NCI-H128 (cell line): ENCODE data around the gene GCAT.
A peak's percentile ranks its signal among the peaks of the same experiment; 100 is the strongest.

Source experiments
- DNase-seq: peaks from one replicate; lab custom pipeline; 2025; ENCODE audit not compliant: unreplicated experiment; lab: John Stamatoyannopoulos, UW

The GCAT gene

DNA sequence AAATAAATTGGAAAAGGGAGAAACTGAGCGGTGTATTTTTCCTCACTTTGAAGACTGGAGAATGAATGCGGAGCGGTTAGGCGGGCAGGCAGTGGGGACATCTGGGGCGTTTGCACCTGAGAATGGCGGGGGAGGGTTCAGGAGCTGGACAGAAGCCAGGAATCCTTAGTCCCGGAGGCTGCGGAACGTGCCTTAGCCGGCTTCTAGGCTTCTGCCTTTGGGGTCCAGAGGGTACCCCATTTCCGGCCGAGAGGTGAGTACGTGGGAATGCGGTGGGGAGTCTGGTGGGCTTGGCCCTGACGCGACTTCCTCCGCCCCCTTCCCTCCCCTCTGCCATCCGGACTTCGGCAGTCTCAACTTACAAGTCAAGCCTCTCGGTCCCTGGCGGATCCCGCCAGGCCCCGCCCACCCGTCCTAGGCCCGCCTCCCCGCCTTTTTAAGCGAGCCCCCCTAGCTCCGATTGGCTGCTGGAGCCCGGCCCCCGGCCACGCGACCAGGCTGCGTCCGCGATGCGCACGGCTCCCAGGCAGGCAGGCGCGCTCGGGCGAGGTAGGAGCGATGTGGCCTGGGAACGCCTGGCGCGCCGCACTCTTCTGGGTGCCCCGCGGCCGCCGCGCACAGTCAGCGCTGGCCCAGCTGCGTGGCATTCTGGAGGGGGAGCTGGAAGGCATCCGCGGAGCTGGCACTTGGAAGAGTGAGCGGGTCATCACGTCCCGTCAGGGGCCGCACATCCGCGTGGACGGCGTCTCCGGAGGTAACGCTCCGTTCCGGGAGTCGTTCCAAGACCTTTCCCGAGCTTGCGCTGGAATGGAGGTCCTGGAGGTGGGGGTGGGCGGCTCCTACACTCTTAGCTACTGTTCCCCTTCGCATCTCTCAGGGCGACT is at the start of gene GCAT:
Gene GCAT (plus strand): TSS at position 525 of the 884 bp plus-strand sequence. CDS start 34 bp downstream, at position 559.
- peak; percentile 68 for DNase-seq

DNA sequence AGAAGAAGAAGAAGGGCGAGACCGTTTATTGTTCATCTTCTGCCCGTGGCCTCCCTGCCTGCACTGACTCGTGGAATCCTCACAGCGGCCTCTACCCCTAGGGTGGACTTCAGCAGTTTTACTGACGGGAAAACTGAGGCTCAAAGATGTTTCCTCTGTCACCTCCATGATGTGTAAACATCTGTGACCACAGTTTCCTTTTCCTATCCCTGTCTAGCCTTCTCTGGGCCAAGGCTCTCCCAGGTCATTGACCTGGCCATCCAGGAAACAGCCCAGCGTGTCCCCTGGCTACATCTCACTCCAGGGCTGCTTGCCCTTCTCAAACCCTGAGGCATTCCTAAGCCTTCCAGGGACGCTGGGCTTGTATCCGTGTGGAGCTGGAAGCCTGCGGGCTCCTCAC is 49.0 kb upstream of the GCAT start:
- DNase-seq = no peak

DNA sequence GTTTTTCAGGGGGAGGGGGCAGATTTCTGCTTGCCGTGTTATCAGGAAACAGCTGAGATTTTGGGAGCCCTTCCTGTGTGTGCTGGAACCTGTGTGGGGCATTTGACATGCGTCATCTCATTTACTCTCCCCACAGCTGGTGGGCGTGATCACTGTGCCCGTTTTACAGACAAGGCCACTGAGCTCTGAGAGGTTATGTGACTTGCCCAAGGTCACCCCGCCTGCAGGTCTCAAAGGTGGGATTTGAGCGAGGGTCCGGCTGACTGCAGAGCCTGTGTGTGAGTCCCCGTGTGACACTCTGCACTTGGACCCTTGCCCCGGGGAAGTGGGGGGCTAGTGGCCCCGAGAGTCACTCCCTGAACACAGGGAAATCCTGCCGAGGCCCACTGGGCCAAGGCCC is 48.5 kb upstream of the GCAT start:
- DNase-seq = no peak

DNA sequence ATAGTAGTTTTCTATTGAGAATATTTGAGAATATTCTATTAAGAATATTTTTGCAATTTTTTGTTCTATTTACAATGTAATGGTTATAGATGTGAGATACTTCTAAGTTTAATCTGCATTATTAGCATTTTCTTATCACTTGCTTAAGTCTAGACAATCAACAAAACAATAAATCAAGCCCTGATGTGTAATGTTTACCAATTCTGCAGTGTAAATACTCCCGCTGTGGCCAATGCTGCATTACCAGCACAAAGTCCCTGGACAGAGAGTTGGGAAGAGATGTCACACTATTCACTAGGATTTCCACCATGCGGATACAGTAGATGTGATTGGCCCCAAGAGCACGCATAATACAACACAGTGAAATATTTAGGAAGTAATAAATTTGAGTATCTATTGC is 47.6 kb upstream of the GCAT start:
- no peak for DNase-seq

DNA sequence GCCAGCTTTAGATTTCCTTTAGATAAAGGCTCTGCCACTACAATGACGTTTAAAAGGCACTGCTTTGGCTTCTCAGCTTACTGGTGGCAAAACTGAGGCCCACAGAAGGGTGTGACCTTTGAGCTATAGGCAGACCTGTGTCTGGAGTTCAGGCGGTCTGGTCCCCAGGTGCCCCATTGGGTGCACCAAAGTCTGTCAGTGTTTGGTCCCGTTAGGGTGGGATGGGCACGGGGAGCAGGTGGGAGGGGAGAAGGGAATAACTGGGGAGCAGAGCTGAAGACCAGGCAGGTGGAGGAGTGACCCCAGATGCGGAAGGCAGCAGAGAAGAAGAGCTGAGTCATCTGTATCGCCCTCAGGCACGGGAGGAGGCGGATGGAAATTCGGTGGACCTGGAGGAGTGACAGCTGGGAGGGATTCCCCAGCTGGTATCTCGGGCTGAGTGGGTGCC is 45.3 kb upstream of the GCAT start:
- DNase-seq = no peak

DNA sequence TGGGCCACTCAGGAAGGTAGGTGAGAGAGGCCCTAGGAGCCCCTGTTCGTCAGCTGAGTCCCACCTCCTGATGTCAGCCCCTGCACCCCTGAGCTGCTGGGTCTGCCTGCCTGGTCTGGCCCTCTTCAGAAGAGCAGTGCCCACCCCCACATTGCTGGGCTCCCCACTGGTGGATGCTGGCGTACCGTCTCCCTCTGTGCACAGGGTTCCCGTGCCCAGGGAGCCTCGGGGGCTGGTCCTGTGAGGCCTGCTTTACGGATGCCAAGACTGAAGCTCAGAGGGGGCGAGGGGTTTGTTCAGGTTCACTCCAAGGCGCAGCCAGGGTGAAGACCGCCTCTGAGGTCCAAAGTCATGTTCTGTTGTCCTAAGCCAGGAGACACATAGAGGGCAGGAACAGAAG is 44.7 kb upstream of the GCAT start:
- no peak for DNase-seq

DNA sequence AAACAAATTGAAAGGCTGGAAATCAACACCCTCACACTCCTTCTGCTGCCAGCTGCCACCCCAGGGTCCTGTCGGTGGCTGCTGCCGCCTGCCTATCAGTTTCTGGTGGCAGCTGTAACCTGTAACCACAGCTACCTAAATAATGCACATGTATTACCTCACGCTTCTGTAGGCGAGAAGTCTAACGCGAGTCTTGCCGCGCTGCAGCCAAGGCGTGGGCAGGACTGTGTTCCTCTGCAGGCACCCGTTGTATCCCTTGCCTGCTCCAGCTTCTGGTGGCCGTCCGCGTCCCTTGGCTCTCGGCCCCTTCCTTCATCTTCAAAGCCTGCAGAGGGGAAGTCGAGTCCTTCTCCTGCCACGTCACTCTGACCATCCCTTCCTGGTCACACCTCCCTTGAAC is 44.1 kb upstream of the GCAT start:
- DNase-seq = no peak

DNA sequence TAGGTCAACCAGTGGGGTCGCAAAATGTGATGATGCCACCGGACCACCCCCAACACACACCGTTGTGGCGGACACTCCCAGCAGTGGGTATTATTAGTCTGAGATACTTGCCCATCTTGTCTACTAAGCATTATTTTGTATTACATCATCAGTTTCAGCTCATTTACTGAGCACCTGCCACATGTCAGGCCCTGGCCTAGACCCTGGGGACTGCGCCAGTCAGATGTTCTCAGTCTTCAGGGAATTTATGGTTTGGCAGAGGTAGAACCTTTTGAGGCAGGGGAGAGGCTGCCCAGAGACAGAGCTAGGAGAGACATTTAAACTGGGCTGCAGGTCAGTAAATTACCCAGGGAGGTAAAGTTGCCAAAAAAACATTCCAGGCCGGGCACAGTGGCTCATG is 43.1 kb upstream of the GCAT start:
- no peak for DNase-seq

DNA sequence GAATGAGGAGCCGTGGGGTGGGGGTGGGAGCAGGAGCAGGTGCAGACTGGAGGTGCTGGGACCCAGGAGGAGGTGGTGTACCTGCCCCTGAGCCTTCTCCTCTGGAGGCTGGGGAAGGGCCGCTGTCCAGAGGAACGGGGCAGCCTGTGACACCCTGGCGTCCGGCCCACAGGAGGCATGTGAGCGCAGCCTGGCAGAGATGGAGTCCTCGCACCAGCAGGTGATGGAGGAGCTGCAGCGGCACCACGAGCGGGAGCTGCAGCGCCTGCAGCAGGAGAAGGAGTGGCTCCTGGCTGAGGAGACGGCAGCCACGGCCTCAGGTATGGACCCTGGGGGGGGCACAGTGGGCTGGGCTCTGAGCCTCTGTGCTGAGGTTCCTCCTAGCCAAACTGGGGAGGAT is 42.2 kb upstream of the GCAT start:
- DNase-seq = no peak

DNA sequence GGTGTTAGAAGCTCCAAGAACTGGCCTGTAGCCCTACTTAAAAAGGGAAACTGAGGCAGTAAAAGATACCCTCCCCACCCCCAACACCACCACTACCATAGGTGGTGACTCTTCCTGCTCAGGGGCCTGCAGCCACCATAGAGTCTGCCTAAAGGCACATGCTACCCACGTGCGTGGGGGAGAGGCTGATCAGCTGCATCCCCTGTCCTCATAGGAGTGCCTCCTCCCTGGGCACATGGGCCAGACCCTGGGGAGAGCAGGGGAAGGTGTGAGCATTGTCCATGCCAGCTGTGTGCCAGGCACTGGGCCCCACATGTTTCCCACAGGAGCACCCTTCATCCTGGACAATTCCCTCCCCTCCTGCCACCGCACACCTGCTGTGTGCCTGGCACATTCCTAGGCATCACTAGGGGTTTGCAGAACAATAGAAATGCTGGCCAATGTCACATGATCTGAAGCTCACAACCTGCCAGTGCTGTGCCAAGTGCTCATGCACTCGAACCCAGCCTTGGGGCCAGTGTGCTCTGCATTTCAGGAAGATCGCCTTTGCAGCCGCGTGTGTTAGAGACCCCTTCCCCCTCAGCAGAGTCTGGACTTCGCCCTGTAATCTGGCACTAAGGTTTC is 41.7 kb upstream of the GCAT start:
- no peak for DNase-seq

DNA sequence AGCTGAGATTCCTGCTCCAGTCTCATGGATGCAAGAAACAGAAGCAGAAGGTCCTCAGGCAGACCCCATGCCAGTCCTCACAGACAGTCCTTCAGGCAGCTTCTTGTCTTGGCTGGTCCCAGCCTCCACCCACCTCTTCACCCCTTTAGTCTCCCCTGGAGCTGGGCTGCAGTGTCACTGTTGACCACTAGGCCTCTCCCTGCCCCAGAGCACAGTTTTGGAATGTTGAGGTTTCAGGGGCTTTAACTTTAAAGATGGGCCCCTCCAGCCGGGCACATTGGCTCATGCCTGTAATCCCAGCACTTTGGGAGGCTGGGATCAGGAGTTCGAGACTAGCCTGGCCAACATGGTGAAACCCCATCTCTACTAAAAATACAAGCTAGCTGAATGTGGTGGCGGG is 39.5 kb upstream of the GCAT start:
- DNase-seq = no peak

DNA sequence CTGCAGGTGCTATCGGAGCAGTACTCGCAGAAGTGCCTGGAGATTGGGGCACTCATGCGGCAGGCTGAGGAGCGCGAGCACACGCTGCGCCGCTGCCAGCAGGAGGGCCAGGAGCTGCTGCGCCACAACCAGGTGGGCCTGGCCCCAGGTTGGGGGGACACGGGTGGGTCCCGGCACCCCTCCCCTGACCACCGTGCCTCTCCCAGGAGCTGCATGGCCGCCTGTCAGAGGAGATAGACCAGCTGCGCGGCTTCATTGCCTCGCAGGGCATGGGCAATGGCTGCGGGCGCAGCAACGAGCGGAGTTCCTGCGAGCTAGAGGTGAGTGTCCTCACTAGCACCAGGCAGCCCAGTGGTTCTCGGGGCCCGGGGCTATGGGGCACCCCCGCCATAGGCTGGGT is 38.7 kb upstream of the GCAT start:
- no peak for DNase-seq

DNA sequence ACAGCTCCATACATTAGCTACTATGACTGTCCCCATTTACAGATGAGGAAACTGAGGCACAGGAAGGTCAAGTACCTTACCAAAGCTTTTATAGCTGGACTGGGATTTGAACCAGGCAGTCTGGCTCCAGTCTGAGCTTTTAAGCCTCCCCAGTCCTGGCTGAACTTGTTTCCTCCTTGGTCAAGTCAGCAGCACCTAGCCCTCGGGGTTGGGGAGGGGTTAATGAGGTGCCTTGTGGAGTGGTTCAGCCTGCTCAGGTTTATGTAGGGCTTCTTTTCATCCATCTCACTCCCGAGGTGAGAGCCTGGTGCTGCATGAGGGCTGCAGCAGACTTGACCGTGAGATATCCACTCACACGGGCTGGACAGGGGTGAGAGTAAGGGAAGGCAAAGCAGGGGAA is 36.7 kb upstream of the GCAT start:
- no peak for DNase-seq

DNA sequence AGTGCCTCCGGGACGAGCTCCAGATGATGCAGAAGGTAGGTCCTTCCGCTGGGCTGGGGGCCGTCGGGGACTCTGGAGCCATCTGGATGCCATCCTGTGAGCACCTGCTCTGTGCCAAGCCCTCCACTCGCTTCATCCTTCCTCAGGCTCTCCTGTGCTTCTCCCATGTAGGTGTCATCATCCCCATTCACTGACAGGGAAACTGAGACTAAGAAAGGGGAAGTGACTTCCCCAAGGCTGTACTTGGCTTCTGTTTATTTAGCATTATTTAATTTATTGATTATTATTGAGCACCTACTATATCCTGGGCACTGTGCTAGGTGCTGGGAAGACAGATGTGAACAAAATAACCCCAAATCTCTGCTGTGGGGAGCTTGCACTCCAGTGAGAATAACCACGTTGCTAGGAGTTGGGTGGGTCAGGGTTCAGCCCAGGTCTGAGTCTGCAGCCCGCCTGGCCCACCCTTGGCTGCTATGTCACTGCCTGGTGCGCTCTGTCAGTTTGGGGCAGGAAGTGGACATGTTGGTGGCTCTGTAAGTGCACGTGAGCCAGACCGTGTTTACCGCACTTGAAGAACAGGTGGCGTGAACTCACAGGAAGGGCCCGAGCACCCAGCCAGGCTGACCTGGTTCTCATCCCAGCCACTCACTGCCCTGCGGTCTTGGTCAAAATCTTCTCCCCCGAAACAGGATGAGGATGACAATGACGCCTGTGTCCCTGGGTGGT is 35.9 kb upstream of the GCAT start:
- no peak for DNase-seq

DNA sequence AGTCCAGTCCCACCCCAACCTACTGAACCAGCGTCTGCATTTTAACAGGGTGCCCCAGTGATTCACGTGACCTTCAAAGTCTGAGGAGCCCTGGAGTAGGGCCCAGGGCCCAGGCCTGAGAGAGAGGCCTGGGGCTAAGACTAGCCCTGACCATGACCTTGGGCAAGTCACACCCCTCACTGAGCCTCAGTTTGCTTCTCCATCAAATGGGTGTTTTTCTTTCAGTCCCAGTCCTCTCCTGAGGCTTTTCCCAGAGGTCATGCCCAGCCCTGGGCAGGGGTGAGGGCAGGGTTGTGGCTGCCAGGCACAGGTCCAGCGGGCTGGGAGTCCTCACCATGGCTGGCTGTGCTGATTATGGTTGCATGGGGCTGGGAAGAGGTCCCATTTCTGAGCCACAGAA is 33.0 kb upstream of the GCAT start:
- no peak for DNase-seq

DNA sequence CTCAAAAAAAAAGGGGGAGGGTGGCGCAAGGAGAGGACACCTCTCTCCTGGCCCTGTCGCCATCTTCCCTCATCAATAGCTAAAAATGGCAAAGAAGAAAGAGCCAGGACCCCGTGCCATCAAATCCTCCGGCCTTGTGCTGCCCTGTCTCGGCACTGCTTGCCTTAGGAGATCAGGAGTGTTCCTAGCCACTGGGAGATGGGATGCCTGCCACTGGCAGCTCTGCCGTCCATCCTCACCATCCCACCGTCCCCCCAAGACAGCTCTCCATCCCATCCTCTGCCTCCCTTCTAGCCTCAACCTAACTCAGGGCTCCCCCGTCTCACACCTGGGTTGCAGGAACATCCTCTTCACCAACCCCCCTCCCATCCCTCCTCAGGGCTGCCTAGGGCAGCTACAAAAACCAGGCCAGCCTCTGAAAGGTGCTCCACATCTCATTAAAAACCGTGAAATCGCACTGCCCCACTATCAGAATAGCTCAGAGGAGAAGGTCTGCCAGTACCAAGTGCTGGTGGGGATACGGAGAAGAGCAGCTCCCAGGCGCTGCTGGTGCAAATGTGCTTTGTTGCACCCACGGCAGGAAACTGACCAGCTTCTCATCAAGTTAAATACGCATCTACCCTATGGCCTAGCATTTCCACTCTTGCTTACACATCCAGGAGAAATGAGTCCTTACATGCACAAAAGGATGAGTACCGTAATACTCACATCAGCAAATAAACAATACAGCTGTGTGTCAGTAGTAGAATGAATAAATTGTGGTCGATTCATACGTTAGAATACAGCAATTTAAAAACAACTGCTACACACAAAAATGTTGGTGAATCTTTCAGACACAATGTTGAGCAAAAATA is 31.7 kb upstream of the GCAT start:
- no peak for DNase-seq

DNA sequence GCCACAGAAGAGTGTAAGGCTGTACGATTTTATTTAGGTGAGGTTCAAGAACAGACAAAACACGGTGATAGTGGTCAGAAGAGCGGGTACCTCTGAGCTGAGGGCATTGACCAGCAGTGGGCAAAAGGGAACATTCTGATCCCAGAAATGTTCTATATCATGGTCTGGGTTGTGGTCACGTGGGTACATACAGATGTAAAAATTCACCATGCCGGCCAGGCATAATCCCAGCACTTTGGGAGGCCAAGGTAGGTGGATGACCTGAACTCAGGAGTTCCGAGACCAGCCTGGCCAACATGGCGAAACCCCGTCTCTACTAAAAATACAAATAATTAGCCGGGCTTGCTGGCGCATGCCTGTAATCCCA is 31.1 kb upstream of the GCAT start:
- DNase-seq = no peak

DNA sequence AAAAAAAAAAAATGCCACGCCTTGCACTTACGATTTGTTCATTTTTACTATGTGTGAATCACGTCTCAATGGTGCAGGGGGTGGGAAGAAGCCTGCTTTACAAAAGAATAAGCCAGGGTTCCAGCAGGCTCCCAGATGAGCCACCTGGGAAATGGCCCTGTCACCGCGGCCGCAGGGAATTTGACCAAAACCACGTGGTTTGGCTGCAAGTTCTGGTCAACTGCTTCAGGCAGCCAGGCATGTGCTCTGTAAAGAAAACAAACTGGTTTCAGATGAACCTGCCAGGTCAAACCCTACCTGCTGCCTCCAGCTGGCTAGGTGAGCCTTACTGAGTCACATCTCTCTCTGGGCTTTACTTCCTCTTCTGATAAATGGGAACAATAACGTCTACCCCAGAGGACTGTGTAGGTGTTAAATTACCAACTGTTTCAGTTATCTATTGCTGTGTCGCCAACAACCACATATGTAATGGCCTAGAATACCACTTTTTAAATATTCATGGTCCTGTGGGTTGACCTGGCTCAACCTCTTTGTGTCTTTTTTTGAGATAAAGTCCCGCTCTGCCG is 30.5 kb upstream of the GCAT start:
- DNase-seq = no peak

DNA sequence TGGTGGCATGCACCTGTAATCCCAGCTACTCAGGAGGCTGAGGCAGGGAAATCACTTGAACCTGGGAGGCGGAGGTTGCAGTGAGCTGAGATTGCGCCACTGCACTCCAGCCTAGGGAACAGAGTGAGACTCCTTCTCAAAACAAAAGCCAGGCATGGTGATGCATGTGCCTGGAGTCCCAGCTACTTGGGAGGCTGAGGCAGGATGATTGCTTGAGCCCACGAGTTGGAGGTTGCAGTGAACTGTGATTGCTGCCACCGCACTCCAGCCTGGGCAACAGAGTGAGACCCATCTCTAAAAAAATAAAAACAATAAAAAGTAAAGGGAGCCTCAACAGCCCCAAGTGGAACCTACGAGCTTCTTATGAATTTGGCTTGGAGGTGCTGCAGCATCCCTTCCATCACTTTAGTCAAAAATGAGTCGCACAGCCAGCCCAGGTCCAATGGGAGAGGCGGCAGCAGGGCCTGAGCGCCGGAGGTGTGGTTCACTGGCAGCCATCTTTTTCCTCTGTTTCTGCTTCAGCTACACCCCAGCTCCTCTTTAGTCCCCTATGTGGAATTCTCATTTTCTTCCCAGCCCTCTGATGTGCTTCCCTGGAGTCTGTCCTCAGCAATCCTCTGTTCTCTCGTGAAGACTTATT is 29.2 kb upstream of the GCAT start:
- DNase-seq = no peak

DNA sequence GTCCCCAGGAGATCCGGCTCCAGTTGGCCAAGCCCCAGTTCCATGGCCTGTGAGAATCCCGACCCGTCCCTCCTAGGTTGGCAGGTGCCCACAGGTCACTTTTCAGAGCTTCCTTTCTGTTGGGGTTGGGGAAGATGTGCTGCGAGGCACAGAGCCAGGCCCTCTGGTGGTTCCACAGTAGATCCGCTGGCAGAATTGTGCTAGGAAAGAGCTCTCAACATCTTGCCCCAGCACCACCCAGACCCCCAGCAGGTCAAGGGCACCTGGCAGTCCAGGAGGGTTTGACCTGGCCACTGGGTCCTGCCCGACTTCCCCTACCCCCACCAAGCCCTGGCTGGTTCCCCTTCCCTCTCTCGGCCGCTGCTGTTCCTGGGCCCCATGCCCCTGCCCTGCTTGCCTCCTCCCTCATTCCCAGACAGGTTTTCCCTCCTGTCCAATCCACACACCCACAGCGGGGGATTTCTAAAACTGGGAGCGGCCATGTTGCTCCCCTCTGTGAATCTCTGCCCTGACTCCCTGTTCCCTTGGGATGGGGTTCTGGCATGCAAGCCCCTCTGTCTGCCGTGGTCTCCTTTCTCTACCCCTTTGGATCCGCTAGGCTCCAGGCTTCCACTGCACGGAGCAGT is 26.2 kb upstream of the GCAT start:
- no peak for DNase-seq
